ENCODE results near the gene NLRP5.

- no peak for TF ChIP-seq CTCF (IDR thresholded peaks at IDR 0.05; ENCODE audit: low read depth, low read length, poor library complexity, severe bottlenecking)
- TF ChIP-seq EZH2phosphoT487 (IDR thresholded peaks at IDR 0.05; ENCODE audit: borderline replicate concordance, low read length) = no peak
Observed at GRCh38 chr19:56014765-56015164, 28.2 kb downstream of the NLRP5 start.

Measured in DOHH2 (cell line).